ENCODE data around the gene NUTM2F.
"Not testable (repeated sequence)": the region's sequence is repeated elsewhere in the genome, so short reads cannot be mapped to it uniquely, and the experiment has no call there.

NUTM2F gene

DNA sequence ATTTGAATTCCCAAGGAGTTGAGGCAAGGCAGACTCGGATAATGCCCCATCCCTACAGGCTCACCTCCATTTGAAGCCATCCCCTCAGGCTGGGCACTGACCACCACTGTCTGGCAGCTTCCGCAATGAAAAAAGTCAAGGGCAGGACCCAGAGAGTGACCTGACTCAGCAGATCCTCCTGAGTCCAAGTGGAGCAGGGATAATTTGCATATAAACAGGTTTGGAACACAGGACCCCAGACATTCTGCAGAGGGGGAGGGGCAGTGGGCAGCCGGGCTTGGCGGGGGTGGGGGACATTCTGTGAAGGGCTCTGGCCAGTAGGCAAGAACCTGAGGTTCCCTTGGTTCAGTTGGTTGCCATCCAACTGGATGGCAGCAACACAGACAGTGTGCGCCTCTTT, at the start of gene NUTM2F:
NUTM2F (minus strand) TSS at position 101 of the 400 bp plus-strand sequence; CDS start at position 80, 21 bp downstream.
- DNase-seq (ENCODE audit: low read depth): not testable (repeated sequence)

- DNase-seq (ENCODE audit: low read depth): peak; percentile 14
Observed at GRCh38 chr9:94375197-94375596, 46.8 kb upstream of the NUTM2F start.

DNA sequence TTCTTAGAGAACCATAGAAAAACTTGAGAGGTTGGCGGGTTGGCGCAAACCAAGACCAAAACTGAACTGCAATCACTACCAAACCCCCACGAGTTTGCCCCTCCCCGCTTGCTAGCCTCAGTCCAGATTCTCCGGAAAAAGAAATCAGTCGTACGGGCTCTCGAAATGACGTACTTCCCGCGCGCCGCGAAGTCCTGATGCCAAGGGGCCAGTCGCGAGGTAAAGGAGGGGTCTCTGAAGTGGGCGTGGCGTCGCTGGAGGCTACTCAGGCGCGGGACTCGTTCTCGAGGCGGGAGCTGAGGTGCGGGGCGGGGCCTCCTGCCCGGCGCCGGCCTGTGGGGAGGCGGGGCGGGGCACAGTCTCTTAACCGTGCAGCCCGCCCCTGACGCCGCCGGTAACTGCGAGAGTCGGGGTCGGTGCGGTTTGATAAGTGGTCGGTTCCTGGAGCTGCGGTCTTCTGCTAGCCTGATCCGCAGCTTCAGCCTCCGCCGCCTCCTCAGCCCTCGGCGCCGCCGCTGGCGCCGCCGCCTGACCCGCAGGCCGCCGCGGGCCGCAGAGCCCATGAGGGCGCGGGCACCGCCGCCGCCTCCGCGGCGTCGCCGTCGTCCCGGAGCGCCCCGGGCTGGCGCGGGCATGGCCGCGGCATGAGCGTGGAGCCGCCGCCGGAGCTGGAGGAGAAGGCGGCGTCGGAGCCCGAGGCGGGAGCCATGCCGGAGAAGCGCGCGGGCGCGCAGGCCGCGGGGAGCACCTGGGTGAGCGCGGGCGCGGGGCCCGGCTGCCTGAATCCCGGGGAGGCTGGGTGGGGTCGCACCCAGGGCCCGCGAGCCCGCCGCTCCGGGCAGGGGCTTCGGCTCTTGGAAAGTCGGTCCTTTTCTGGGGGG, 46.0 kb upstream of the NUTM2F start:
- DNase-seq (ENCODE audit: low read depth): peak; percentile 88

GRCh38 chr9:94373779-94374175, 45.3 kb upstream of the NUTM2F start:
- DNase-seq (ENCODE audit: low read depth): not testable (repeated sequence)

- not testable (repeated sequence) for DNase-seq (ENCODE audit: low read depth)
Observed at GRCh38 chr9:94370266-94370665, 41.8 kb upstream of the NUTM2F start.

DNA sequence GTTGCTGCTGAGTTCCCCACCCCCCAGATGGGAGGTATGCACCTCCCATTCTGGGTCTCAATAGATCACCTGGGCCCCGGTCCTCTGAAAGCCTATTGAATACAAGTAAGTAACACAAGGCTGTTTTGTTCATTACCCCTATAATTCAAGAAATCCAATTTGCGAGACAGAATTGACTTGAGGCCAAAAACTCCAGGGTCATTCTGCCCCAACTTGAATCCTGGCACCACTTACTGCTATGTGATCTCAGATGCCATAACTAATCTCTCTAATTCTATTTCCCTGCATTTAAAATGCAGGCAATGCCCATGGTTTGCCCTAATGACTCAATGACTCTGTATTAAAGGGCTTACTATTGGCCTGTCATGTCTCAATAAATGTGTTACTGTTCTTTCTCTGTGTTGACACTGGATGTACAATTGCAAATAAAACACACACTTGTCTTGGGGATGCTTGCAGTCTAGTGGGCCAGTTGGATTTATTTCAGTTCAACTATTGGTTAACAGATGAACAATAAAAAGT, 35.7 kb upstream of the NUTM2F start:
- DNase-seq (ENCODE audit: low read depth): not testable (repeated sequence)

- DNase-seq (ENCODE audit: low read depth): not testable (repeated sequence)
Observed at GRCh38 chr9:94357158-94357557, 28.7 kb upstream of the NUTM2F start.

GRCh38 chr9:94351901-94352723, 23.7 kb upstream of the NUTM2F start:
- not testable (repeated sequence) for DNase-seq (ENCODE audit: low read depth)

GRCh38 chr9:94348754-94349153, 20.3 kb upstream of the NUTM2F start:
- DNase-seq (ENCODE audit: low read depth): not testable (repeated sequence)

- DNase-seq (ENCODE audit: low read depth): not testable (repeated sequence)
Observed at GRCh38 chr9:94347451-94347850, 19.0 kb upstream of the NUTM2F start.

DNA sequence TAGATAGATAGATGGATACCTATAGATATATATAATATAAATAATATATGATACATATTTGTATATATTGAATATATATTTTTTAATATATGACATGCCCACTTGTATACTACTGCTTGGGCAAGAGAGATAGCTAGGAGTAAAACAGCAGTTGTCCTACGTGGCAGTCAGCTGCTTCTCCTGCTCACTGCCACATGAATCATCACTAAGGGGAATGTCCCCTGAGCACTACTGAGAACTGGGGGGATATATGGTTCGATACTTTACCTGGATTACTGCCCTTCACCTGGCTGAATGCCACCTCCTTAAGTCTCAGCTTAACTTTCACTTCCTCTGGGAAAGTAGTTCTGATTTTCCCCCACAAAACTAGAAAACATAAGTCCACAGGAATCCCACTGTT, 13.3 kb upstream of the NUTM2F start:
- DNase-seq (ENCODE audit: low read depth): not testable (repeated sequence)

DNA sequence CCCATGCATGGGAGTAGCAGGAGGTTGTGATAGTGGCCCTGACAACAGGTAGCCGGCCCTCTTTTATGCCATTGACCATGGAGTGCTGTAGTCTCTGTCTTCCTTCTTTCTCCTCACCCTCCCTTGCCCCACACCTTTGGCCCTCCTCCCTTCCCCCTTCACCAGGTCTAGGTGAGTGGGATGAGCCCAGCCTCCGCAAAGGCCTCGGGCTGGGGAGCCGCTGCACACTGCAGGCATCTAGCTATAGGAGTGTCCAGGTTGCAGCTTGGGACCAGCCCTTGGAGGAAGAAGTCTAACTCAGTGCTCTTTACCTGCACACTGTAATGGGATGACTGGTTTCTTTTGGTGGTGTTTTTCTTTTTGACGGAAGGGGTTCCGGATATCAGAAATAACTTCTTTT, 12.3 kb upstream of the NUTM2F start:
- DNase-seq (ENCODE audit: low read depth): not testable (repeated sequence)

DNA sequence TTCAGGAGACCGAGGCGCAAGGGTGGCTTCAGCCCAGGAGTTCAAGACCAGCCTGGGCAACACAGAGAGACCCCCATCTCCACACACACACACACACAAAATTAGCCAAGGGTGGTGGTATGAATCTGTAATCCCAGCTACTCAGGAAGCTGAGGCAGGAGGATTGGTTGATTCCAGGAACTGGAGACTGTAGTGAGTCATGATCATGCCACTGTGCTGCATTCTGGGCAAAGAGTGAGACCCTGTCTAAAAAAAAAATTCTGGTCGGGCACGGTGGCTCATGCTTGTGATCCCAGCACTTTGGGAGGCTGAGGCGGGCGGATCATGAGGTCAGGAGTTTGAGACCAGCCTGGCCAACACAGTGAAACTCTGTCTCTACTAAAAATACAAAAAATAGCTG, 11.2 kb upstream of the NUTM2F start:
- DNase-seq (ENCODE audit: low read depth): not testable (repeated sequence)

- not testable (repeated sequence) for DNase-seq (ENCODE audit: low read depth)
Observed at GRCh38 chr9:94338723-94339122, 10.3 kb upstream of the NUTM2F start.

GRCh38 chr9:94336445-94336844, 8.0 kb upstream of the NUTM2F start:
- not testable (repeated sequence) for DNase-seq (ENCODE audit: low read depth)

- not testable (repeated sequence) for DNase-seq (ENCODE audit: low read depth)
Observed at GRCh38 chr9:94325583-94325982, 2.9 kb downstream of the NUTM2F start.

GRCh38 chr9:94323153-94323798, 5.2 kb downstream of the NUTM2F start:
- DNase-seq (ENCODE audit: low read depth): not testable (repeated sequence)

DNA sequence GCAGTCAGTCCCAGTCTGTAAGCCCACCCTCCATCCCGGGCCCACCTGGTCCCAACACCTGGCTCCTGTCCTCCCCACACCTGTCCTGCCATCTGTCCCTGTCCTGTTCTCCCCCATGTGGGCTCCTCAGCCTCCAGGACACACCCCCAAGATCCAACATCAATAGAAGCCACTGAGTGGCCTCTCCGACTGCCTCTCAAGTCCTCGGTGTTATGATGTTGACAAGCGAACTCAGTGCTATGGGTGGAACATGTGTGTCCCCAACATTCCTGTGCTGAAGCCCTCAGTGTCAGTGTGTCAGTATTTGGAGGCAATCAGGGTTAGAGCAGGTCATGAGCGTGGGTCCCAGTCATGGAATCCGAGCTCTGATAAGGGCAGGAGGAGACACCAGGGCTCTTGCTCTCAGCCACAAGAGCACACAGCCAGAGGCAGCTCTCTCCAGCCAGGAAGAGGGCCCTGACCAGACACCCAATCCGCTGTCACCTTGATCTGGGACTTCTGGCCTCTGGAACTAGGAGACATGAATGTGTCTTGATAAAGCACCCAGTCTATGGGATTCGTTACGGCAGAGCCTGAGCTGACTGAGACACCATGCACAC, 6.0 kb downstream of the NUTM2F start:
- not testable (repeated sequence) for DNase-seq (ENCODE audit: low read depth)

DNA sequence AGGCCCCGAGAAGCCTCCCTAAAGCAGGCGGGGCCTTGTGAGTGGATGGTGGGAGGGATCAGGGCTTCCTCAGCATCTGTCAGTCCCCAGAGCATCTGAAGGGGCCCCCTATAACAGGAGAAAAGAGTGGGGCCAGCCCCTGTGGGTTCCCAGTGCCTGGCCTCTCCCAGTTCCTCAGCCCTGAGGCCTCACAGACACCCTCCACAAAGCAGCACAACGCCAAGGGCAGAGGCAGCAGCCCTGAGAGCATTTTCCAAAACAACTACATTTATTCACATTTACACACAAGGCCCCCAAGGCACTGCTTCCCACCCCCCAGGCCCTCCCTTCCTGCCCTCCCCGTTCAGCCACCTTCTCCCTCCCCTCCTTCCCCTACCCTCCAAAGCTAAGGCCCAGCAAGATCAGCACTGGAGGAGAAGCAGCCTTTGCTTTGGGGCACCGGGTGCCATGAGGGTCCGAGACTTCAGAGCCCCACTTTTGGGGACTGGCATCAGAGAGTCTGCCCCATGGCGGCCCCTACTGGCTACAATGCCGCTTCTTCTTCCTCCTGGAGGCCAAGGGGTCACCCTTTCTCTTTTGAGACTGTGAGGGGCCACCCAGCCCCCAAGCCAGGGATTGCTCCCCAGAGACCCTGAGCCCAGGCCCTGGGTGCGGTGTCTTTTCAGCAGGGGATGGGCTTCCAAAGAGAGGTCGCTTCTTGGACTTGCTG, 10.3 kb downstream of the NUTM2F start:
- not testable (repeated sequence) for DNase-seq (ENCODE audit: low read depth)

GRCh38 chr9:94316236-94316635, 12.2 kb downstream of the NUTM2F start:
- not testable (repeated sequence) for DNase-seq (ENCODE audit: low read depth)
